OCI-LY3 (cell line): ENCODE measurements around the gene KRT3.
"Not testable (repeated sequence)": the region's sequence is repeated elsewhere in the genome, so short reads cannot be mapped to it uniquely, and the experiment has no call there.

Source experiments
- H2AFZ ChIP-seq: fragments of 200-600, 300-600 bp; shearing (Covaris generic); 2 replicates; pipeline ENCODE4 v1.6.0; 2014; ENCODE audit warnings: antibody characterized with exemption, low read depth, low read length
- H3K27ac ChIP-seq: fragments of 200-600, 300-600 bp; sonication (generic); 2 replicates; pipeline ENCODE4 v1.5.1; 2014; ENCODE audit warnings: mild to moderate bottlenecking, low read length, moderate library complexity, mixed read lengths
- H3K27me3 ChIP-seq: fragments of 200-600, 300-600 bp; sonication (generic); 2 replicates; pipeline ENCODE4 v1.6.1; 2014; ENCODE audit warnings: low read depth, low read length, mixed read lengths
- H3K36me3 ChIP-seq: fragments of 200-600, 300-600 bp; sonication (generic); replicated peaks from 2 replicates; pipeline ENCODE3; 2014; ENCODE audit warnings: low read depth, low read length, mixed read lengths
- H3K4me1 ChIP-seq: fragments of 300-600, 200-600 bp; sonication (generic); 2 replicates; pipeline ENCODE4 v1.6.1; 2014; ENCODE audit warnings: low read length, mixed read lengths
- H3K4me2 ChIP-seq: fragments of 200-600, 300-600 bp; sonication (generic); 2 replicates; pipeline ENCODE4 v1.6.1; 2014; ENCODE audit warnings: low read length, mixed read lengths
- H3K4me3 ChIP-seq: fragments of 300-600, 200-600 bp; sonication (generic); 2 replicates; pipeline ENCODE4 v1.5.1; 2014; ENCODE audit warnings: antibody characterized with exemption, mild to moderate bottlenecking, low read length, moderate library complexity
- H3K79me2 ChIP-seq: fragments of 300-600, 200-600 bp; shearing (Covaris generic); 2 replicates; pipeline ENCODE4 v1.6.1; 2014; ENCODE audit warnings: mild to moderate bottlenecking, low read length, mixed read lengths
- H3K9ac ChIP-seq: fragments of 300-600, 200-600 bp; shearing (Covaris generic); 2 replicates; pipeline ENCODE4 v1.6.0; 2014; ENCODE audit warnings: mild to moderate bottlenecking, low read length, moderate library complexity
- H3K9me3 ChIP-seq: fragments of 200-600, 300-600 bp; shearing (Covaris generic); 2 replicates; pipeline ENCODE4 v1.6.1; 2014; ENCODE audit warnings: low read length, mixed read lengths; ENCODE audit not compliant: insufficient read depth
- H4K20me1 ChIP-seq: fragments of 200-600, 300-600 bp; sonication (generic); 2 replicates; pipeline ENCODE4 v1.6.1; 2016; ENCODE audit warnings: low read length, mixed read lengths; ENCODE audit not compliant: insufficient read depth
- EZH2phosphoT487 ChIP-seq: fragments of 200-600 bp; shearing (Covaris generic); IDR thresholded peaks from 2 replicates; pipeline ENCODE4 v1.6.1; 2018; ENCODE audit warnings: antibody characterized with exemption, mixed run types, low read depth
- TF ChIP-seq, protein P1 (sequence below): fragments of 200-600, 300-600 bp; sonication (generic); IDR thresholded peaks from 2 replicates; pipeline ENCODE4 v1.5.1; 2014; ENCODE audit warnings: antibody characterized with exemption, low read length, low read depth

Gene KRT3

DNA sequence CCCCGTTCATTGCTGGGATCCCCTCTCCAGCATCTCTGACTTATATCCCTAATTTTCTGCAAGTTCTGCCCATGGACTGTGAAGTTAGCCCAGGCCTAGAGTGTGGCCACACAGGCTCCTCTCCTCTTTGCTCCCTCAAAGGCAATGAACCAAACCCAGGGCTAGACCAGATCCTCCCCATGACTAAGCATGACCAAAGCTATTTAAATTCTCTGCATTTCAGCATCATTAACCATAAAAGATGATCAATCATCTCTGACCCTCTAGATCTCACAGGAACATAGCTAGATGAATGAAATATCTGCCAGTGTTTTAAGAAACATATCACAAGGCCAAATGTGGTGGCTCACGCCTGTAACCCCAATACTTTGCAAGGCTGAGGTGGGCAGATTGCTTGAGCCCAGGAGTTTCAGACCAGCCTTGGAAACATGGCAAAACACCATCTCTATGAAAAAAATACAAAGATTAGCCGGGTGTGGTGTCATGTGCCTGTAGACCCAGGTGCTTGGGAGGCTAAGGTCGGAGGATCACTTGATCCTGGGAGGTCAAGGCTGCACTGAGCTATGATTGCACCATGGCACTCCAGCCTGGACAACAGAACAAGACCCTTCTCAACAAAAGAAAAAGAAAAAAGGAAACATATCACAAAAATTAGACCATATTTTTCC lies 2.2 kb upstream of the KRT3 start:
- Histone ChIP-seq H3K27me3 (peaks cover 9% of the 10 kb centered on the region; the same call in 1 of the 2 replicates), H3K27ac (no peak overlapping the region), H3K4me1 (no peaks in the 10 kb centered on the region), H3K36me3 (no peaks in the 10 kb centered on the region), H3K79me2 (no peaks in the 10 kb centered on the region), H4K20me1 (no peaks in the 10 kb centered on the region), H3K9me3 (no peaks in the 10 kb centered on the region), H2AFZ (no peak overlapping the region), H3K4me2 (no peak overlapping the region), H3K4me3 (no peak overlapping the region), H3K9ac (no peak overlapping the region)
- TF ChIP-seq, protein P1, sequence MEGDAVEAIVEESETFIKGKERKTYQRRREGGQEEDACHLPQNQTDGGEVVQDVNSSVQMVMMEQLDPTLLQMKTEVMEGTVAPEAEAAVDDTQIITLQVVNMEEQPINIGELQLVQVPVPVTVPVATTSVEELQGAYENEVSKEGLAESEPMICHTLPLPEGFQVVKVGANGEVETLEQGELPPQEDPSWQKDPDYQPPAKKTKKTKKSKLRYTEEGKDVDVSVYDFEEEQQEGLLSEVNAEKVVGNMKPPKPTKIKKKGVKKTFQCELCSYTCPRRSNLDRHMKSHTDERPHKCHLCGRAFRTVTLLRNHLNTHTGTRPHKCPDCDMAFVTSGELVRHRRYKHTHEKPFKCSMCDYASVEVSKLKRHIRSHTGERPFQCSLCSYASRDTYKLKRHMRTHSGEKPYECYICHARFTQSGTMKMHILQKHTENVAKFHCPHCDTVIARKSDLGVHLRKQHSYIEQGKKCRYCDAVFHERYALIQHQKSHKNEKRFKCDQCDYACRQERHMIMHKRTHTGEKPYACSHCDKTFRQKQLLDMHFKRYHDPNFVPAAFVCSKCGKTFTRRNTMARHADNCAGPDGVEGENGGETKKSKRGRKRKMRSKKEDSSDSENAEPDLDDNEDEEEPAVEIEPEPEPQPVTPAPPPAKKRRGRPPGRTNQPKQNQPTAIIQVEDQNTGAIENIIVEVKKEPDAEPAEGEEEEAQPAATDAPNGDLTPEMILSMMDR = no peak
- no peak for TF ChIP-seq EZH2phosphoT487

GRCh38 chr12:52797529-52797894 lies 1.6 kb upstream of the KRT3 start:
- Histone ChIP-seq H3K4me2 (no peak overlapping the region), H3K9ac (no peak overlapping the region), H3K9me3 (no peaks in the 10 kb centered on the region), H3K27ac (no peak overlapping the region), H2AFZ (no peak overlapping the region), H4K20me1 (no peaks in the 10 kb centered on the region), H3K36me3 (no peaks in the 10 kb centered on the region), H3K4me3 (no peak overlapping the region), H3K27me3 (peaks cover 9% of the 10 kb centered on the region; the same call in 1 of the 2 replicates), H3K4me1 (no peaks in the 10 kb centered on the region), H3K79me2 (no peaks in the 10 kb centered on the region)
- TF ChIP-seq EZH2phosphoT487 = no peak
- TF ChIP-seq, protein P1 = no peak

DNA sequence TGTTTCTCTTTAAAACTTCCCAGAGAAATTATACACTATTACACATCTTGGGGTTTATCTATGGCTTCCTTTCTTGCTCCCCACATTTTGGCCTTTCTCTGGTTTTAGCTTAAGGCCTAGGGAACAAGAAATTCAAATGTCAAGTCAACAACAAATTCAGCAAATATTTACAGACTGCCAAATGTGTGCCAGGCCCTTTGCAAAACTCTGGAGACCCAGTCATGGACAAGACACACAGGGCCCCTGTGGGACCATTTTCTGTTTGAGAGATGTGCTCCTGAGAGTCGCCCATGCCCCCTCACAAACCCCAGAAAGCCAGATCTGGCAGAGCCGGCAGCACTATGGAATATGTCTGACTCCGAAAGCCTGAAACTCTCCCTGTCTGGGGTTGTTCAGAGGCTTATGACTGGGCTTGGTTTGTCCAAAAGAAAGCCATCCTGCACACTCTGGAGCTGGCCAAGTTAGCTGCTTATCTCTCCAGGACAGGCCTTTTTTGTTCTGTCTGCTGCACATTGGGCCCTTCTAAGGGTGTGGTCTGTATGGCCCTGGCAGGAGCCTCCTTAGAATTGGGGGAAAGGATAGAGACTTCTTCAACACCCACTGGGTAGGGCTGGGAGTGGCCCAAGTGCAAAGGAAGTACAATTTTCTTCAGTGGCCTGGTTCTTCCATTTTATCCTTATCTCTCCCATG lies 1.1 kb upstream of the KRT3 start:
- Histone ChIP-seq H3K4me2 (no peak overlapping the region), H3K27me3 (peaks cover 3% of the 10 kb centered on the region; the same call in 1 of the 2 replicates), H3K4me1 (no peaks in the 10 kb centered on the region), H3K27ac (no peak overlapping the region), H3K79me2 (no peaks in the 10 kb centered on the region), H4K20me1 (no peaks in the 10 kb centered on the region), H2AFZ (no peak overlapping the region), H3K9me3 (no peaks in the 10 kb centered on the region), H3K4me3 (no peak overlapping the region), H3K9ac (no peak overlapping the region), H3K36me3 (no peaks in the 10 kb centered on the region)
- TF ChIP-seq EZH2phosphoT487 = no peak
- TF ChIP-seq, protein P1 = no peak

DNA sequence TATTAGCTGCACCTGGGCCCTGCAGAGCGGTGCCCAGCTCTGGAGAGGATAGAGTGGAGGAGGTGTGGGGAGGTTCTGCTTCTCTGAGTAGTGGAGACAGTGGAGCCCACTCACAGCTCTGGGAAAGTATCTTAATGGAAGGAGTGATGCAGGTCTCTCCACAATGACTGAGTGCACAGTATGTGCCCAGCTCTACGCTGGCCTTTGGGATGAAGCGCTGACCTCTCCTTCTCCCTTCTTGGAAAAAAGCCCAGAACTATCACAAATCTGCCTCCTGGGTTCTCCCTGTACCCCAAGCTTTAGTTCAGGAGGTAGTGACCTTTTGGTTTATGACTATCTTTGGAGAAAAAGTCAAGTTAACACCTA lies 495 bp upstream of the KRT3 start:
- no peak for TF ChIP-seq EZH2phosphoT487
- TF ChIP-seq, protein P1 = no peak
- H2AFZ ChIP-seq = no peak overlapping the region
- H3K9ac ChIP-seq = no peak overlapping the region
- H3K4me1 ChIP-seq = no peaks in the 10 kb centered on the region
- no peak overlapping the region for H3K4me3 ChIP-seq
- H4K20me1 ChIP-seq = no peaks in the 10 kb centered on the region
- H3K9me3 ChIP-seq = no peaks in the 10 kb centered on the region
- H3K79me2 ChIP-seq = no peaks in the 10 kb centered on the region
- H3K4me2 ChIP-seq = no peak overlapping the region
- H3K36me3 ChIP-seq = no peaks in the 10 kb centered on the region
- no peak overlapping the region for H3K27ac ChIP-seq
- H3K27me3 ChIP-seq = 0 out of 2 replicates have a peak, but pooled peaks cover 3% of the 10 kb centered on the region

GRCh38 chr12:52795332-52795674 lies 614 bp downstream of the KRT3 start:
- not testable (repeated sequence) for H3K79me2 ChIP-seq, H3K4me3 ChIP-seq, H3K9ac ChIP-seq, H4K20me1 ChIP-seq, H3K4me1 ChIP-seq, H2AFZ ChIP-seq, H3K4me2 ChIP-seq, H3K27me3 ChIP-seq, H3K36me3 ChIP-seq, H3K27ac ChIP-seq, H3K9me3 ChIP-seq
